ENCODE data around the gene JOSD2.

Gene JOSD2

GRCh38 chr19:50460161-50460765 is 50.7 kb downstream of the JOSD2 start:
- Histone ChIP-seq H3K36me3 (no peaks in the 10 kb centered on the region), H3K9me3 (no peaks in the 10 kb centered on the region), H3K4me3 (ENCODE audit: low read depth, low read length) (no peak overlapping the region), H3K27me3 (peaks cover 5% of the 10 kb centered on the region), H3K4me1 (no peaks in the 10 kb centered on the region)
- no peak for TF ChIP-seq CTCF (IDR thresholded peaks at IDR 0.05; ENCODE audit: low read depth, low read length)
- no peak for DNase-seq

GRCh38 chr19:50459638-50460037 is 51.4 kb downstream of the JOSD2 start:
- TF ChIP-seq CTCF (IDR thresholded peaks at IDR 0.05; ENCODE audit: low read depth, low read length) = no peak
- no peaks in the 10 kb centered on the region for H3K4me1 ChIP-seq
- H3K36me3 ChIP-seq = no peaks in the 10 kb centered on the region
- H3K9me3 ChIP-seq = no peaks in the 10 kb centered on the region
- no peak overlapping the region for H3K4me3 ChIP-seq (ENCODE audit: low read depth, low read length)
- DNase-seq = no peak
- peaks cover 5% of the 10 kb centered on the region for H3K27me3 ChIP-seq

- Histone ChIP-seq H3K4me1 (no peaks in the 10 kb centered on the region), H3K27me3 (peaks cover 5% of the 10 kb centered on the region), H3K4me3 (ENCODE audit: low read depth, low read length) (no peak overlapping the region), H3K9me3 (no peaks in the 10 kb centered on the region), H3K36me3 (no peaks in the 10 kb centered on the region)
- no peak for DNase-seq
- TF ChIP-seq CTCF (IDR thresholded peaks at IDR 0.05; ENCODE audit: low read depth, low read length) = no peak
Observed at GRCh38 chr19:50459067-50459456, 51.9 kb downstream of the JOSD2 start.

GRCh38 chr19:50458396-50459066 is 52.5 kb downstream of the JOSD2 start:
- no peak overlapping the region for H3K4me3 ChIP-seq (ENCODE audit: low read depth, low read length)
- TF ChIP-seq CTCF (IDR thresholded peaks at IDR 0.05; ENCODE audit: low read depth, low read length) = no peak
- H3K27me3 ChIP-seq = peaks cover 5% of the 10 kb centered on the region
- H3K9me3 ChIP-seq = no peaks in the 10 kb centered on the region
- no peak for DNase-seq
- no peaks in the 10 kb centered on the region for H3K4me1 ChIP-seq
- H3K36me3 ChIP-seq = no peaks in the 10 kb centered on the region

GRCh38 chr19:50457300-50457699 is 53.7 kb downstream of the JOSD2 start:
- H3K36me3 ChIP-seq = no peaks in the 10 kb centered on the region
- DNase-seq = no peak
- H3K4me1 ChIP-seq = no peaks in the 10 kb centered on the region
- TF ChIP-seq CTCF (IDR thresholded peaks at IDR 0.05; ENCODE audit: low read depth, low read length) = no peak
- peaks cover 5% of the 10 kb centered on the region for H3K27me3 ChIP-seq
- no peaks in the 10 kb centered on the region for H3K9me3 ChIP-seq
- H3K4me3 ChIP-seq (ENCODE audit: low read depth, low read length) = no peak overlapping the region
